Left colon (tissue), 2 donors: Measurements from ENCODE around the gene CACNA1B. TPM values are rescaled to one million over a fixed set of nuclear protein-coding genes. Genes with fewer than 3 reads are reported as not detected.

Experiments
- ATAC-seq: fragments of 200-7000 bp; cut with Tn5 transposase; one replicate; pipeline ENCODE4 v1.9.1; 2020; ENCODE audit warnings: mild to moderate bottlenecking, moderate library complexity
- DNase-seq, 2 donors: peaks; one replicate each; pipeline ENCODE4 v3.0.0-alpha.2; 2020
- intact Hi-C, 2 donors: fragments of 100-400 bp; cut with DNase I in 1 of 2; cut with micrococcal nuclease in 1 of 2; formaldehyde crosslinking; loops; one replicate each; pipeline versions ENCODE4 v1.11.2 to v1.14.0; 2022; cut with DNase I, micrococcal nuclease
- total RNA-seq, 2 donors: library from RNA; stranded (reverse); fragmentation: NEBNext Ultra II Directional; extraction: Animal tissue kit (Norgen Biotek cat#: 25700); gene quantifications; one replicate each; pipeline ENCODE4 v1.2.1, GENCODE V29; 2021
- donor health status: DM: no; HTN: no; CAD: no.
- donor health status: DM: yes; HTN: yes; CAD: no.

The CACNA1B gene
- total RNA-seq, 2 donors from 2014 or later = 0.22 to 0.24 TPM

- ATAC-seq (no peak), DNase-seq (no peak)
- intact Hi-C loops = no loop called here
These were observed 35.5 kb downstream of the CACNA1B start for GRCh38 chr9:137913132-137913531.

- ATAC-seq = no peak
These were observed 36.5 kb downstream of the CACNA1B start for GRCh38 chr9:137913771-137914767.

GRCh38 chr9:137916540-137916939, 39.0 kb downstream of the CACNA1B start:
- intact Hi-C loops = no loop called here
- ATAC-seq = no peak

More at GRCh38 chr9:137913771-137914767, 36.5 kb downstream of the CACNA1B start:
- intact Hi-C loops = no loop called here
- DNase-seq = no peak

DNA sequence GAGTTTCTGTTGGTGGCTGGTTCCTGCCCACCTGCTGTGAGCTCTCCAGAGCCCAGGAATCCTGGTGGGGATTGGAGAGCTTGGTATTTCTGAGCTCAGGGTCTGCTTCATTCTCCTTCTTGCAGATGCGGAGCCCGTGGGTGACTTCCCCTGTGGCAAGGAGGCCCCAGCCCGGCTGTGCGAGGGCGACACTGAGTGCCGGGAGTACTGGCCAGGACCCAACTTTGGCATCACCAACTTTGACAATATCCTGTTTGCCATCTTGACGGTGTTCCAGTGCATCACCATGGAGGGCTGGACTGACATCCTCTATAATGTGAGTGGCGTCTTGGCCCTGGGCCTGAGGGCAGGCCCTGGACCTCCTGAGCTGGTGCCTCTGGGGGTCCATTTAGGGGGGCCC, 39.5 kb downstream of the CACNA1B start:
- intact Hi-C loops = no loop called here
- DNase-seq (no peak), ATAC-seq (no peak)

More at GRCh38 chr9:137916540-137916939, 39.0 kb downstream of the CACNA1B start:
- DNase-seq = no peak

GRCh38 chr9:137917795-137918194, 40.2 kb downstream of the CACNA1B start:
- DNase-seq (no peak), ATAC-seq (no peak)
- intact Hi-C loops = no loop called here

DNA sequence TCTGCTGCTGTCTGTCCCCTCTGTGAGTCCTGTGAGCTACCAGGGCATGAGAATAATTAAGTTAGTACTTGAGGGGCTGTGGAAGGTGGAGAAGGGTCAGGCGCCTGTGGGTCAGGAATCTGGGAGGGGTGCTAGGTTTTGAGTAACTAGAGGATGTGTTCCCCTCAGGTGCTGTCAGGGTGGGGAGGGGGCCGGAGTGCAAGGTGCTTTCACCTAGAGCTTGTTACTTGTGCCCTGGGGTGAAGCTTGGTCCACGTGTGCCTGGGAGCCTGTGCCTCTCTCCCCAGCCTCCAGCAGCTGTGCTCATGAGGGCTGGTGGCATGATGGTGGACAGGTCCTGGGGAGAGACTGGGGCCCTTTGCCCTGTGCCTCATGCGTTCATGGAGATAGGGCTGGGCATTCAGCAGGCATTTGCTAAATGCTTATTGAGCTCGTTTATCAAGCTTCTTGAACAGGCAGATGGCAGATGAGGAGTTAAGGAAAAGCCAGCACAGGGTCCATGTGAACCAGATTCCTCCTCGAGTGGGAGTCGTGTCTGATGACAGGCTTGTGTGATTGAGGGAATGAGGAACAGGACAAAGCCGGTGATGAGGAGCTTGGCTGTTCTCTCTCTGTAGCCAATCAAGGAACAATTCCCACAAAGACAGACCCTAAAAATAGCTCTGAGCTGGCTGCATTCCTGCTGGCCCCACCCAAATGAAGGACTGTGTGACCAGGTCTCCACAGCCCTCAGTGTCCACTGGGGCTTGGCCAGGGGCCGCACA, 40.9 kb downstream of the CACNA1B start:
- intact Hi-C loops = no loop called here
- ATAC-seq = no peak
- no peak for DNase-seq

DNA sequence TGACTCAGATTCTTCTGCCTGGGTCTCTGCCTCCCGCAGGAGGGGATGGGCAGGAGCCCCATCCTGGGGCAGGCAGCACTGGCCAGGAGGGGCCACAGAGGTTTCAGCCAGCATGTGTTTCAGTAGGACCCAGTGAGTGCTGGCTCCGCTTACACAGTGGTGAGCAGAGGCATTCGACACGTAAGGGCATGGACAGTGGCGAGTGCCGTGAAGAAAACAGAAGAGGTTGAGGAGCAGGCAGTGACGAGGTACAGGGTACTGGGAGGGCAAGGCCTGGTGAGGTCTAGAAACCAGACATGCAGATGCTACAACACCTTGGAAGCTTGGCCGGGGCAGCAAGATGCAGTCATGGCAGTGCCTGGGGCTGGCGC, 41.5 kb downstream of the CACNA1B start:
- intact Hi-C loops = no loop called here
- ATAC-seq (no peak), DNase-seq (no peak)

- intact Hi-C loops = no loop called here
- no peak for ATAC-seq
- no peak for DNase-seq
These were observed 42.1 kb downstream of the CACNA1B start for GRCh38 chr9:137919649-137920141.

DNA sequence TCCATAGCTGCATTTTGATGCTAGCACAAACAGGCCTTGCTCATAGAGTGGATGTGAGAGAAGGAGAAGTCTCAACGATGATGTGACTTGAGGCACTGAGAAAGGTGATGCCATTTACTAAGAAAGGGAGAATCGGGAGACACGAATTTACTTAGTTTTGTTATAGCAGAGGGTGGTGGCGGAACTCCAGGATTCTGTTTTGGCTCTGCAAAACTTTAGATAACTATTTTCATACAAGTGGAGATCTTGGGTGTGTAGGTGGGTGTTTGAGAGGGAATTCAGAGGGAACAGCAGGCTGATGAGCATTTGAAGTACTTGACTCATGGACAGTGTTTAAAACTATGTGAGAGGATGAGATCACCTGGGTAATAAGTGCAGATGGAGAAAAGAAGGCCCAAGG, 43.2 kb downstream of the CACNA1B start:
- no peak for DNase-seq
- intact Hi-C loops = no loop called here
- no peak for ATAC-seq

DNA sequence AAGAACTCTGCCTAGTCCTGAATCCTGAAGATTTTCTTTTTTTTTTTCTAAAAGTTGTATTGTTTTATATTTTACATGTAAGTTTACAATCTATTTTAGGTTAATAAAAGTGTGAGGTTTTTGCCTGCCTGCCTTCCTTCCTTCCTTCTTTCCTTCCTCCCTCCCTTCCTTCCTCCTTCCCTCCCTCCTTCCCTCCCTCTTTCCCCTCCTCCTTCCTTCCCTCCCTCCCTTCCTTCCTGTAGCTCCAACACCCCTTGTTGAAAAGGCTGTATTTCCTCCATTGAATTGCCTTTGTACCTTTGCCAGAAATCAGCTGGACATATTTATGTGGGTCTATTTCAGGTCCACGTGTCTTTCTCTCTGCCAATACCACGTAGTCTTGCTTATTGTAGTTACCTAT, 46.6 kb downstream of the CACNA1B start:
- DNase-seq (no peak), ATAC-seq (no peak)
- intact Hi-C loops = no loop called here

- no peak for DNase-seq
- intact Hi-C loops = no loop called here
- no peak for ATAC-seq
These were observed 47.3 kb downstream of the CACNA1B start for GRCh38 chr9:137924761-137925369.

GRCh38 chr9:137943655-137944054, 66.1 kb downstream of the CACNA1B start:
- no peak for DNase-seq
- intact Hi-C loops = no loop called here
- no peak for ATAC-seq

DNA sequence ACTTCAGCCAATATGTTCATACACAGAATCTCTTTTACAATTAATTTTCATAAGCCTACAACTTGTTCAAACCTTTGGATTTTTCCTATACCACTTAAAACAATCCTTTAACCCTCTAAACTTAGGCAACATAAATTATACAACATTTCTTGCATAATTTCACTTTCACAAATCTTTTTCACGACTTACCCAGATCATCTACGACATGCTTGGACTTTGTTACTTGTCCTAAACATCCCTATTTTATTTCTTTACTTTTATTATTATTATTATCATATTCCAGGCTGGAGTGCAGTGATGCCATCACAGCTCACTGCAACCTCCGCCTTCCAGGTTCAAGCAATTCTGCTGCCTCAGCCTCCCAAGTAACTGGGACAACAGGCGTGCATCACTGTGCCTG, 68.0 kb downstream of the CACNA1B start:
- ATAC-seq (no peak), DNase-seq (no peak)
- intact Hi-C loops = no loop called here

DNA sequence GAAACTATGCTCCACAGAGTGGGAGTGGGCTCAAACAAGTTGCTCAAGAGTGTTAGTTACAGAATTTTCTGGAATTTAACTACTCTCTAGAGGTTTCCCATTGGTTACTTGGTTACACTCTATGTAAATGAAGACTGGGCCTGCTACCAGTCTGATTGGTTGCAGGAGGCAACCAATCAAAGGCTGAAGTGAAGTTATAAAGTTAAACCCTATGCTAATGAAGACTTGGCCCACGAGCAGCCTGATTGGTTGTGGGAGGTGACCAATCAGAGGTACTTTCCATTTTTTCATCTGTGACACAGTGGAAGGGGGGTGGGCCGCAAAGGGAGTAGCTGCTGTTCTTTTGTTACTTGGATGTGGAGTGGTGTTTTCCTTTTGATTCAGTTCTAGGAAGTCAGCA, 69.4 kb downstream of the CACNA1B start:
- intact Hi-C loops = no loop called here
- DNase-seq (no peak), ATAC-seq (no peak)

DNA sequence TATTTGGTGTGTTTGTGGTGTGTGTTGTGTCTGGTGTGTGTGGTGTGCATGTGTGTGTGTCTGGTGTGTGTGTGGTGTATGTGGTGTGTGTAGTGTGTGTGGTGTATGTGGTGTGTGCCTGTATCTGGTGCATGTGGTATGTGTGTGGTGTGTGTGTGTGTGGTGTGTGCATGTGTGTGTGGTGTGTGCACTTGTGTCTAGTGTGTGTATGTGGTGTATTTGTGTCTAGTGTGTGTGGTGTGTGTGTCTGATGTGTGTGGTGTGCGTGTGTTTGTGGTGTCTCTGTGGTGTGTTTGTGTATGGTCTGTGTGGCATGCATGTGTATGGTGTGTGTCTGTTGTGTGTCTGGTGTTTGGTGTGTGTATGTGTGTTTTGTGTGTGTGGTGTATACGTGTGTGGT, 71.1 kb downstream of the CACNA1B start:
- DNase-seq (no peak), ATAC-seq (no peak)
- intact Hi-C loops = no loop called here

- ATAC-seq = no peak
- DNase-seq = no peak
- intact Hi-C loops = no loop called here
These were observed 71.7 kb downstream of the CACNA1B start for GRCh38 chr9:137949260-137949659.

DNA sequence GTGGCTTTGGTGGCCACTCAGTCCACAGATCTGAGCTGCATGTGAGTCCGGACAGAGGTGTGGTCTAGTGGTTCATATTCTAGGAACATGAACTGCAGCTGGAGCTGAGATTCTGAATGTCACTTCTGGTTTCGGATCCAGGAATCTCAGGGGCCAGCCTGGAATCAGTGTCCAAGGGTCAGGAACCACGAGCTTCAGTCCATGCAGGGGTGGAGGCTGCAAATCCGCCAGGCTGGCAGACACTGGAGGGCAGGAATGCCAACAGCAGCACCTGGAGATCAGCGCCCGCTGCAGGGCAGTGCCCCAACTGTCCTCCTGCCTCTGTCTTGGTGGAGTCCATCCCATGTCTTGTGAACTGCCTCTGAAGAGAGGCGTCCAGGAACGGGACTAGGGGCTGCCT, 73.5 kb downstream of the CACNA1B start:
- DNase-seq (no peak), ATAC-seq (no peak)
- intact Hi-C loops = no loop called here

DNA sequence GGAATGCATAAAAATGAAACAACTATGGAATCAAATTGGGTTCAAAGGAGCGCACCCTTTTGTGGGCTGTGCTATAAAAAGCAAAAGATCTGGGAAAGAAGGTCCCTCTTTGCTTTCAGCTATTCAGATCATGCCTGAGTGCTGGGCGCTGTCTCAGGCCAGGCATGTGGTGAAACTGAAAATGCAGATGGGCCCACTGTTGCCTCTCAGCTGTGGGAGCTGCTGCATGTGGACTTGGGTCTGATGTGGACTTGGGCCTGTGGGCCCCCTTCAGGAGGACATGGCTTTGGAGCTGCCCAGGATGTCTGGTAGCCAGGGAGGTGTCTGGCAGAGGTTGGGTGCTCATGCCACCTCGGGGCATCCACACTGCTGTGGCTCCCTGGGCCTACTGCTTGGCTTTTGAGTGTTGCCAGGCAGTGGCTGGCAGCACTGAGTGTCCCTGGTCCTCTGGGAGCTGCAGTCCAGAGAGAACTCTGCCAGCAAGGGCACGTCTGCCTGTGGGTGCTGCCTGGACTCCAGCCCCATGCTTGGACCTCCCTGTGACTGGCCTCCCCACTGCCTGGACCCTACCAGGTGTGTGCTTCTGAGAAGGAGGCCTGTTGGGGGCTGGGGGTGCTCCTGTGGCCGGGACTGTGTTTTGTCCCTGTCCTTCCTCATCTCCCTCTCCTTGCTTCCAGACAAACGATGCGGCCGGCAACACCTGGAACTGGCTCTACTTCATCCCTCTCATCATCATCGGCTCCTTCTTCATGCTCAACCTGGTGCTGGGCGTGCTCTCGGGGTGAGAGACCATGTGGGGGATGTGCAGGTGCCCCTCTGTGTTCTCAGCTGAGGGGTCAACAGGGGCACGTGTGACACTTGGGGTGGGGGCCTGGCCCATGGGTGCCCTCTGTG, 74.3 kb downstream of the CACNA1B start:
- intact Hi-C loops = no loop called here
- no peak for DNase-seq
- no peak for ATAC-seq
